HUES6 (cell line): ENCODE results near the gene MGLL.

ENCODE experiments used
- H3K27ac ChIP-seq: 2 replicates; pipeline ENCODE4 v1.7.0; 2013; ENCODE audit warnings: low read depth, mild to moderate bottlenecking, low read length, inconsistent platforms
- H3K27me3 ChIP-seq: 2 replicates; pipeline ENCODE4 v1.6.1; 2013; ENCODE audit warnings: low read length; ENCODE audit not compliant: control insufficient read depth, insufficient read depth
- H3K36me3 ChIP-seq: 2 replicates; pipeline ENCODE4 v1.6.1; 2013; ENCODE audit warnings: low read length; ENCODE audit not compliant: control insufficient read depth, insufficient read depth
- H3K4me1 ChIP-seq: 2 replicates; pipeline ENCODE4 v1.6.1; 2013; ENCODE audit warnings: low read length; ENCODE audit not compliant: control insufficient read depth, insufficient read depth
- H3K4me3 ChIP-seq: 2 replicates; pipeline ENCODE4 v1.5.1; 2013; ENCODE audit warnings: low read depth, low read length
- H3K9ac ChIP-seq: one replicate; pipeline ENCODE4 v1.6.1; 2013; ENCODE audit warnings: mild to moderate bottlenecking, low read length
- H3K9me3 ChIP-seq: 2 replicates; pipeline ENCODE4 v1.6.1; 2013; ENCODE audit warnings: low read depth, low read length; ENCODE audit not compliant: control insufficient read depth, insufficient read depth

The MGLL gene

DNA sequence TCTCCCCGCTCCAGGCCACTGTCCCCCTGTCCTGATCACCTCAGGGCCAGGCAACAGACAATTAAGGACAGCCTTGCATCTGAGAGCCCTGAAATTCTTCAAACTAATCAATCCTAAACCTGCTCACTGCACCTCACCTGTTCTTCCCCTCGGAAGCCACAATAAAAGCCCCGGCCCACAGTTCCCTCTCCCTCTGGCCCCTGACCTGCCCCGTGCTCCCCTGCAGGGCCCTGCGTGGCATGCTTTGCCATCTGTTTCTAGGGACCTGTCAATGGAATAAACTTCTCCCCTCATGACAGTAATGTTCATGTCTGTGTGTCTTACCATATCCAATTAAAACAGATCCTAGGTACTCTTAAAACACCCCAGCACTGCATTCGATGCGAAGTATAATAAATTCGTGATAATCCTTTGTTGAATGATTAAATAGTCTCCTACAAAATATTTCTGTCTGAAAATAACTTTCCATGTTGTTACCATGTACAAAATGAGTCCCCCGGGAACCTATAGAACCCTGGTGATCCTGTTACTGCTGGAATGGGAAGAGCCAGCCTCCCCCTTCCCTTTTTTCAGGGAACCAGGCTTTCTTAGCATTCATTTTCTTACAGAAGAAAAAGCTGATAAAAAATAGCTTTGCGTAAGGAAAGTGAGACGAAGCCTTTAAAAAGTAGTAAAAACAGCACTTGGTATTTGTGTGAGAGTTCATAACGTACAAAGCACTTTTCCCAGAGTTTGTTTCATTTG is 90.6 kb downstream of the MGLL start:
- H3K36me3 ChIP-seq = no peaks in the 10 kb centered on the region
- peaks cover 11% of the 10 kb centered on the region; the same call in 1 of the 2 replicates for H3K27me3 ChIP-seq
- H3K4me3 ChIP-seq = no peak overlapping the region
- peaks cover 43% of the 10 kb centered on the region for H3K4me1 ChIP-seq
- H3K27ac ChIP-seq = no peak overlapping the region
- no peak overlapping the region for H3K9ac ChIP-seq
- no peaks in the 10 kb centered on the region for H3K9me3 ChIP-seq

DNA sequence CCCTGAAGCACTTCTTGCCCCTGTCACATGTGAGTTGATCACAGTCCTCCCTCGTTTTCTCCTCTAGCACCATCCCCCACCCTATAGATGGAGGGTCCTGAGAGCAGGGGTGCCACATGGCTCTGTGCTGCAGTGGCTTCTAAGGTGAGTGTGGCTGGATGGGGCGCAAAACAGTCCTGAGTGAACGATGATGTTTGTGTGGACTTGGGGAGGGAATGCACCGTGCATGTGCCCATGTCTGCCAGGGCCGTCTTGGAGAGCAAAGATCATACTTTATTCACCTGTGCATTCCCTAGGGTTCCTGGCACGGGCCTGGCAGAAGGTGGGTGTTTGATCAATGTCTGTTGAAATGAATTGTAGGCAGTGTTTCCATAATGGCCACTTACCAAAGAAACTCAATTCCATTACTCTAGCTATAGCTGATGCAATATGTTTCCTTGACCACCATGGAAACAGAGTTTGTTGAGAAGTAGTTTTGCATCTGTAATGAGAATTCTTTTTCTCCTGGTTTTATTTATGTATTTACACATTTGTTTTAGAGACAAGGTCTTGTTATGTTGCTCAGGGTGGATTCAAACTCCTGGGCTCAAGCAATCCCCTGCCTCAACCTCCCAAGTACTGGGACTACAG is 91.5 kb downstream of the MGLL start:
- Histone ChIP-seq H3K9ac (no peak overlapping the region), H3K9me3 (no peaks in the 10 kb centered on the region), H3K4me1 (peaks cover 35% of the 10 kb centered on the region), H3K27ac (no peak overlapping the region), H3K36me3 (no peaks in the 10 kb centered on the region), H3K4me3 (no peak overlapping the region), H3K27me3 (peaks cover 11% of the 10 kb centered on the region; the same call in 1 of the 2 replicates)

- peaks cover 11% of the 10 kb centered on the region; the same call in 1 of the 2 replicates for H3K27me3 ChIP-seq
- H3K4me1 ChIP-seq = peaks cover 29% of the 10 kb centered on the region
- H3K9me3 ChIP-seq = no peaks in the 10 kb centered on the region; the same call in 1 of the 2 replicates
- no peak overlapping the region for H3K4me3 ChIP-seq
- H3K9ac ChIP-seq = no peak overlapping the region
- H3K36me3 ChIP-seq = no peaks in the 10 kb centered on the region
- H3K27ac ChIP-seq = no peak overlapping the region
These were observed 92.1 kb downstream of the MGLL start for GRCh38 chr3:127730171-127730570.

DNA sequence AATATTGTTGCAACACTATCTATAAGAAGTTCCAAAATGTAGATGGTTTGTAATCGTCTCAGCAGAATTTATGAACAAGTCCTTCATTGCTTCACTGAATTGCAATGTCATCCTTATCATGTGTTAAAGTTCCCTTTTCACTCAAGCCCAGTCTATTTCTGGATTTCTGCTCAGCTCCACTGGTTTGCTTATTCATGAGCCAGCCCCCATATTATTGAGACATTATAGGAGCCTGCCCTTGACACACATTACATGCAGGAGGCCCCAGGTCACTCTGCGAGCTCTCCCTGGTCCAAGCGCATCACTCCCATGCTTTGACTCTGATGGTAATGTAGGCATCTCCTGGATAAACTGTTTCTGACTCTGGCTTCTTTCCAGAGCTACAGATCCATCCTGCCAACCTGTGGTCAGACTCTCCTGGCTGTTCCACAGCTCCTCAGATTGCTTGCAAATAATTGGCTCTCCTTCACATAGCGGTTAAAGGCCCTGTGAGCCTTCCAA is 92.7 kb downstream of the MGLL start:
- H3K27me3 ChIP-seq = peaks cover 11% of the 10 kb centered on the region; the same call in 1 of the 2 replicates
- no peak overlapping the region for H3K9ac ChIP-seq
- peaks cover 4% of the 10 kb centered on the region; the same call in 1 of the 2 replicates for H3K9me3 ChIP-seq
- H3K4me1 ChIP-seq = peaks cover 24% of the 10 kb centered on the region
- no peak overlapping the region for H3K4me3 ChIP-seq
- H3K36me3 ChIP-seq = no peaks in the 10 kb centered on the region
- H3K27ac ChIP-seq = no peak overlapping the region

DNA sequence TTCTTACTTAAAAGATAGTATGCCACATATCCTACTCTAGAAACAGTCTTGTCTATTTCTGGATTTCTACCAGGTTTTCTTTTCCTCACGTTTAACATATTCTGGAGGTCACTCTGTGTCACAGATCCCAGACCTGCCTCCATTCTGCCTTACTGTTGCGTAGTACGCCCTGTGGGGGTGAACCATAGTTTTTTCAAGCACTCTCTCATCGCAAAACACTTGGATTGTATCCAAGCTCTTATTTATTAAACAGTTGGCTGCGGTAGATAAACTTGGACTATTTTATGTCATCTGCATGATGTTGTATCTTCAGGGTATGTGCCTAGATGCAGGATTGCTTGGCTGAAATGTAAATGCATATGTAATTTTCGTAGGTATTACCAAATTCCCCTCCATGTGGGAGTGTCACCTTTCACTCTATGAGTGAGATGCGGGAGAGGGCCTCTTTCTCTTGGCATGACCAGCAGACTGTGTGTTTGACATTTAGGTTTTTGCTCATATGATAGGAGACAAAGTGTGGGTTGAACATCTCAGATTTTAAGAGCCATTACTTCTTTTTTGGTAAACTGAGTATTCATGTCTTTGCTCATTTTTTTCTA is 93.8 kb downstream of the MGLL start:
- Histone ChIP-seq H3K36me3 (no peaks in the 10 kb centered on the region), H3K27me3 (peaks cover 11% of the 10 kb centered on the region; the same call in 1 of the 2 replicates), H3K9ac (no peak overlapping the region), H3K4me1 (peaks cover 14% of the 10 kb centered on the region), H3K9me3 (peaks cover 7% of the 10 kb centered on the region), H3K4me3 (no peak overlapping the region), H3K27ac (no peak overlapping the region)

DNA sequence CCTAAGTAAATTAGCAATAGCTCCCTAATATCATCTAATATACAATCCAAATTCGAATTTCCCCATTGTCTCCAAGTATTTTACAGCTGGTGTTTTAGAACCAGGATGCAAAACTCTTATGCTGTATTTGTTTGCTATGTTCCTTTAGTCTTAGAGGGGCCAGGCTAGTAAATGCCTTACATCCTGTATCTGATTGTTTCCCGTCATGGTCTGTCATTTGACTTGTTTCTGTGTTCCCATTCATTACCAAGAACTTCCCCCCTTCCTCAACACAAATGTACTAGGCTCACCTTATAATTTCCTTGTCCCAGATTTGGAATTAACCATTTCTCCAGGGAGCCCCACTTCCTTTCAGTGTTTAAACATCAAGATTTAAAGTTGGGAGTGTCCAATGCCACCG is 95.4 kb downstream of the MGLL start:
- Histone ChIP-seq H3K4me3 (no peak overlapping the region), H3K27ac (no peak overlapping the region), H3K9me3 (peaks cover 7% of the 10 kb centered on the region), H3K27me3 (peaks cover 6% of the 10 kb centered on the region; the same call in 1 of the 2 replicates), H3K9ac (no peak overlapping the region), H3K36me3 (no peaks in the 10 kb centered on the region), H3K4me1 (peaks cover 19% of the 10 kb centered on the region; the same call in 1 of the 2 replicates)

DNA sequence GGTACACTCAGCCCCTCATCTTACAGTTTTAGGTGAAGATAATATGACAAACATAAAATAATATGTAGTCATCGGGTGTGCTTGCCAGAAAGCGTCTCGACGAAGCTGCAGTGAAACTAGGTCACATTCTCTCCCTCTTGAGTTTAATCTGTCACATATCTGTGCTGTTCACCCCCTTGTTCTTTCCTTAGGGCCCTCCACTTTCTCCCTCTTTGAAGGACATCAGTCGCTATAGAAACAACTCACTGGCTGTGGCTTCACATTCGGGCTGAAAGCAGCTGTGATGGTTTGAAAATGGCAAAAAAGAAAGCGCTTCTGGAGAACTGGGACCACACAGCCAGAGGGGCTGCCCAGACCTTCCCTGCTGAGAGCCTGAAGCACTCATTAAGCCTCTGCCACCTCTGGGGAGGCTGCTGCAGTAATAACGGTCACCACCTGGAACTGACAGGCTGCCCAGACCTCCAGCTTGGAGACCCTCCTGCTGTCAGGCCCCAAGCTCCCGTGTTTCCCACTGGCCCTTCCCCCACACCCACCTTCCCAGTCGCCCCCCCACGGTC is 99.2 kb downstream of the MGLL start:
- Histone ChIP-seq H3K36me3 (no peaks in the 10 kb centered on the region), H3K27ac (no peak overlapping the region), H3K4me1 (peaks cover 14% of the 10 kb centered on the region; the same call in 1 of the 2 replicates), H3K4me3 (no peak overlapping the region), H3K9ac (no peak overlapping the region), H3K27me3 (peaks cover 4% of the 10 kb centered on the region; the same call in 1 of the 2 replicates), H3K9me3 (peaks cover 7% of the 10 kb centered on the region)

DNA sequence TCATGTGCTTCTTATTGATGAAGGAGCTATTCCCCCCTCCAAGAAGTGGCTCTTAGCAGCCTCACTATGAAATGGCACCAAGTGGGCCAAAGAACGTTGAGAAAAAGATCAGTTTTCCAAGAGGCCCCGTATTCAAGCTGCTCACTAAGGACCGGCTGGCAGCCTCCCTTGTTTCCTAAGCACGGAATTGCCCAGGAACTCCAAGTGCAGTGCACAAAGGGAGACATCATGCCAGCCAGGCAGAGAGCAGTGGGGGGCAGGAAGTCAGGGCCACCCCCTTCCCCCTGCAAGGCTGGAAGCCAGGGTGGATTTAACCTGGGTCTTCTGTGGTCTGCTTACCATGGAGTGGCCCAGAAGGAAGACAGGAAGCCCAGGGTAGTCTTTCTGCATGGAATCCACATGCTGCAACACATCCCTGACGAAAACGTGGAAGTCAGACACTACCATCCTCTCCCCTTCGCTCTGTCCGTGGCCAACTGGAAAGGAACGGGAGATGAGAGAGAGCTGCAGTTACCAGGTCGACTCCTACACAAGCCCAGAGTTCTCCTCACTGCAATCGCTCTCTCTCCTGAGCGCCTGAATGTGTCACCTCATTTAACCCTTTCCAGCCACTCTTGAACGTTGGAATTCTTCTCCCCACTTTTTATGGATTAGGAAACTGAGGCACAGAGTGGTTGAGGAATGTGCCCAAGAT is 100.1 kb downstream of the MGLL start:
- Histone ChIP-seq H3K27ac (no peak overlapping the region), H3K36me3 (no peaks in the 10 kb centered on the region), H3K9me3 (peaks cover 7% of the 10 kb centered on the region), H3K27me3 (peaks cover 4% of the 10 kb centered on the region; the same call in 1 of the 2 replicates), H3K4me3 (no peak overlapping the region), H3K9ac (no peak overlapping the region), H3K4me1 (peaks cover 14% of the 10 kb centered on the region; the same call in 1 of the 2 replicates)

GRCh38 chr3:127720985-127721935 is 101.1 kb downstream of the MGLL start:
- Histone ChIP-seq H3K27ac (no peak overlapping the region), H3K36me3 (no peaks in the 10 kb centered on the region), H3K4me1 (peaks cover 14% of the 10 kb centered on the region; the same call in 1 of the 2 replicates), H3K27me3 (peaks cover 4% of the 10 kb centered on the region; the same call in 1 of the 2 replicates), H3K9ac (no peak overlapping the region), H3K9me3 (peaks cover 7% of the 10 kb centered on the region), H3K4me3 (no peak overlapping the region)
